ENCODE data around the gene HS3ST3B1.

DNA sequence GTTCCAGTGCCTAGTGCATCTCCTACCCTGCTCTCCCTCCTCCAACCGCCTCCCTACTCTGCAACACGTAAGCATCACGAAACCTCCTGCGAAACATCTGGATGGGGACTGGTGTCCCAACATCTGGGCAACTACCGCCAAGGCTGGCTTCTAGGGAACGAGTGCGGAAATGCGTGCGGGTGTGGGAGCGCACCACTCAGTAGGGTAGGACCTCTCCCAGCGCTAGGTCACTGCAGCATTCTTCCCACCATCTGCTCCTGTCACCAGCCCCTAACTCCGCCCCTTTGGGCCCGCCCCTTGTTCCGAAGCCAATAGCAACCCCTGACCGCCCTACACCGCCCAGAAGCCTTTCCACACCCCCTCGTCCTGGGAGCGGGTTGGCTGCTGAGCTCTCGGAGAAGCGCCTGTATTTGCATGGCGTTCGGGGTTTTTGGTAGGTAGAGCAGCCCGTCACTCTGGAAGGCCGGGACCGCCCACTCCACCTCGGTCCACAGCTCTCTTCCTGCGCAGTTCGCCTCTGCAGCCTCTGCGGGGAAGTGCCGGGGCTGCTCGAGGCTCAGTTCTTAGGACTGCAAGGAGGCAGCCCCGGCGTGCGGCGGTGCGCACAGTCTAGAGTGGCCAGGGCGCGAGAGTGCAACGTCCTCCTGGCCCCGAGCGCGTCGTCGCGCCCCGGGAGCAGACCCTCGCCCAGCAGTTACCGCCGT lies at the start of gene HS3ST3B1:
- TF ChIP-seq POLR2A (IDR thresholded peaks at IDR 0.05; ENCODE audit: low read length) (no peak), GATA1 (IDR thresholded peaks at IDR 0.05; ENCODE audit: low read depth, low read length) (no peak)
